Gastrocnemius medialis (tissue), 4 donors: ENCODE data around the gene OSTM1. TPM values are rescaled to one million over a fixed set of nuclear protein-coding genes. Genes with fewer than 3 reads are reported as not detected.

Source experiments
- ATAC-seq, 2 donors: fragments of 150-250 bp; one replicate each; pipeline ENCODE4 v1.9.1; 2016
- DNase-seq, 2 donors: peaks; one replicate each; pipeline ENCODE4 v3.0.0-alpha.2; 2019
- H3K27ac ChIP-seq, 4 donors: fragments of 200-600 bp; sonication (generic); 1 replicate in 1 of 4; 2 replicates in 3 of 4; pipeline ENCODE4 v1.5.1; 2016 to 2018; ENCODE audit warnings: mild to moderate bottlenecking in 2 of 4, moderate library complexity in 1 of 4
- H3K27me3 ChIP-seq, 3 donors: fragments of 200-600 bp; sonication (generic) in 2 of 3; 1 replicate in 1 of 3; 2 replicates in 2 of 3; pipeline versions ENCODE4 v1.5.1 to v1.6.0; 2016 to 2019; ENCODE audit warnings: mild to moderate bottlenecking in 1 of 3, moderate library complexity in 1 of 3
- H3K36me3 ChIP-seq, 2 donors: fragments of 200-600 bp; sonication (generic) in 1 of 2; one replicate each; pipeline ENCODE4 v1.5.1; 2017 to 2018
- H3K4me1 ChIP-seq, 2 donors: fragments of 200-600 bp; sonication (generic) in 1 of 2; one replicate each; pipeline ENCODE4 v1.5.1; 2016 to 2017; ENCODE audit warnings: mild to moderate bottlenecking in 2 of 2
- H3K4me3 ChIP-seq, 4 donors: fragments of 200-600 bp; sonication (generic) in 3 of 4; 1 replicate in 1 of 4; 2 replicates in 3 of 4; pipeline ENCODE4 v1.5.1; 2016 to 2019; ENCODE audit warnings: mild to moderate bottlenecking in 2 of 4
- H3K9me3 ChIP-seq, 3 donors: fragments of 200-600 bp; sonication (generic) in 2 of 3; 1 replicate in 1 of 3; 2 replicates in 2 of 3; pipeline ENCODE4 v1.5.1; 2016 to 2019
- POLR2A ChIP-seq, 2 donors: fragments of 450-650 bp; IDR thresholded peaks; one replicate each; pipeline ENCODE4 v1.6.1; 2017; ENCODE audit warnings: antibody characterized with exemption in 2 of 2, mild to moderate bottlenecking in 2 of 2, moderate library complexity in 2 of 2
- in situ Hi-C, 4 donors: fragments of 200-750 bp; cut with MboI; loops; one replicate each; pipeline versions ENCODE4 v1.15.0 to v1.8.0; 2017; ENCODE audit warnings: low sequenced_read_pairs in 4 of 4
- intact Hi-C: fragments of 100-400 bp; cut with DNase I; formaldehyde crosslinking; loops from one replicate; pipeline ENCODE4 v1.15.1; 2023; ENCODE audit warnings: low total_unique reads
- total RNA-seq, 4 donors: library from RNA; depleted of rRNA; stranded (reverse); fragments of >200 nt; gene quantifications; one replicate each; pipeline versions ENCODE4 v1.1.0 to v1.2.3, GENCODE V29; 2016
- TF ChIP-seq, protein P1 (sequence below), 5 experiments: fragments of 450-650 bp in 3 of 5; fragments of 200-600 bp in 2 of 5; sonication (generic) in 2 of 5; IDR thresholded peaks in 4 of 5; conservative IDR thresholded peaks in 1 of 5; 1 replicate in 4 of 5; 2 replicates in 1 of 5; pipeline ENCODE4 v1.5.1; 2016 to 2019; ENCODE audit warnings: antibody characterized with exemption in 5 of 5, mild to moderate bottlenecking in 3 of 5, moderate library complexity in 3 of 5

Gene OSTM1, protein sequence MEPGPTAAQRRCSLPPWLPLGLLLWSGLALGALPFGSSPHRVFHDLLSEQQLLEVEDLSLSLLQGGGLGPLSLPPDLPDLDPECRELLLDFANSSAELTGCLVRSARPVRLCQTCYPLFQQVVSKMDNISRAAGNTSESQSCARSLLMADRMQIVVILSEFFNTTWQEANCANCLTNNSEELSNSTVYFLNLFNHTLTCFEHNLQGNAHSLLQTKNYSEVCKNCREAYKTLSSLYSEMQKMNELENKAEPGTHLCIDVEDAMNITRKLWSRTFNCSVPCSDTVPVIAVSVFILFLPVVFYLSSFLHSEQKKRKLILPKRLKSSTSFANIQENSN
- total RNA-seq: 10 to 100 TPM; 28.3 to 64.3 (median 40.0) TPM

DNA sequence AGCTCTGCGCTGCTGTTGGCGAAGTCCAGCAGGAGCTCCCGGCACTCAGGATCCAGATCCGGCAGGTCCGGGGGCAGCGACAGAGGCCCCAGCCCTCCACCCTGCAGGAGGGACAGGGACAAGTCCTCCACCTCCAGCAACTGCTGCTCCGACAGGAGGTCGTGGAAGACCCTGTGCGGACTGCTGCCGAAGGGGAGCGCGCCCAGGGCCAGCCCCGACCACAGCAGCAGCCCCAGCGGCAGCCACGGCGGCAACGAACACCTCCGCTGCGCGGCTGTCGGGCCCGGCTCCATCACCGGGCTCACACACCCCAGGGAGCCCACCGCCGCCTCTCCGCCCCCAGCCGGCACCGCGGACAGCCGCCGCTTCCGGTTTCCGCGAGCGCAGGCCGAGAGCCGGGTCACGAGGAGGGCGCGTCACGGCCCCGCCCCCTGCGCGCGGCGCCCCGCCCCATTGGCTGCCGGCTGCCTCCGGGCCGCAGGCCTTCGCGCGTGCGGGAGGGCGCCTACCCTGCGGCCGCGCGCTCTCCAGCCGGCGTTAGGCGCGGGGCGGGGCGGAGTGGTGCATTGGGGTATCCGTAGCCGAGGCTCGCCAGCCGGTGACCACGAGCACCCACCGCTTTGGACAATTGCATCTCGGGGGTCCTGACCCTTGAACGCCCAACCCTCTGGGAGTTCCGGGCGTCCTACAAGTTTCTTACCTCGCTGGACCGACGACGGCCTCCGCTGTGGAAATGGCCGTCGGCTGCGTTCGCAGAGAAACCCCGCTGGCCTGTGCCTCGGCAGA lies at the start of gene OSTM1:
OSTM1 (minus strand) TSS at position 383 of the 786 bp plus-strand sequence; CDS start at position 293, 90 bp downstream.
- ATAC-seq (peak; percentile 97 to 98), DNase-seq (peak; percentile 73 to 85)
- no peaks in the 10 kb centered on the region for H3K36me3 ChIP-seq
- H3K9me3 ChIP-seq: no peaks in the 10 kb centered on the region
- H3K27ac ChIP-seq: peak within 1 kb of the TSS; percentile 85 to 91 (median 88)
- intact Hi-C loops: loop anchor here (1.0 to 10.0 kb wide), 3 partner anchors 116 to 1020 kb away; partner anchors contain the start of genes CEP57L1, SEC63 and SESN1
- H3K4me3 ChIP-seq: peak within 1 kb of the TSS; percentile 90 to 99 (median 94)
- peaks cover 8 to 11% of the 10 kb centered on the region in 2 donors for H3K4me1 ChIP-seq
- no peaks in the 10 kb centered on the region for H3K27me3 ChIP-seq
- in situ Hi-C loops: no loop called here
- TF ChIP-seq POLR2A (IDR thresholded peaks at IDR 0.05): peak; percentile 94 to 97
- TF ChIP-seq, protein P1, sequence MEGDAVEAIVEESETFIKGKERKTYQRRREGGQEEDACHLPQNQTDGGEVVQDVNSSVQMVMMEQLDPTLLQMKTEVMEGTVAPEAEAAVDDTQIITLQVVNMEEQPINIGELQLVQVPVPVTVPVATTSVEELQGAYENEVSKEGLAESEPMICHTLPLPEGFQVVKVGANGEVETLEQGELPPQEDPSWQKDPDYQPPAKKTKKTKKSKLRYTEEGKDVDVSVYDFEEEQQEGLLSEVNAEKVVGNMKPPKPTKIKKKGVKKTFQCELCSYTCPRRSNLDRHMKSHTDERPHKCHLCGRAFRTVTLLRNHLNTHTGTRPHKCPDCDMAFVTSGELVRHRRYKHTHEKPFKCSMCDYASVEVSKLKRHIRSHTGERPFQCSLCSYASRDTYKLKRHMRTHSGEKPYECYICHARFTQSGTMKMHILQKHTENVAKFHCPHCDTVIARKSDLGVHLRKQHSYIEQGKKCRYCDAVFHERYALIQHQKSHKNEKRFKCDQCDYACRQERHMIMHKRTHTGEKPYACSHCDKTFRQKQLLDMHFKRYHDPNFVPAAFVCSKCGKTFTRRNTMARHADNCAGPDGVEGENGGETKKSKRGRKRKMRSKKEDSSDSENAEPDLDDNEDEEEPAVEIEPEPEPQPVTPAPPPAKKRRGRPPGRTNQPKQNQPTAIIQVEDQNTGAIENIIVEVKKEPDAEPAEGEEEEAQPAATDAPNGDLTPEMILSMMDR (IDR thresholded peaks at IDR 0.05 in 4 of 5, conservative IDR thresholded peaks at IDR 0.05 in 1 of 5): peak in 2 of 5 experiments; percentile 8 to 22

DNA sequence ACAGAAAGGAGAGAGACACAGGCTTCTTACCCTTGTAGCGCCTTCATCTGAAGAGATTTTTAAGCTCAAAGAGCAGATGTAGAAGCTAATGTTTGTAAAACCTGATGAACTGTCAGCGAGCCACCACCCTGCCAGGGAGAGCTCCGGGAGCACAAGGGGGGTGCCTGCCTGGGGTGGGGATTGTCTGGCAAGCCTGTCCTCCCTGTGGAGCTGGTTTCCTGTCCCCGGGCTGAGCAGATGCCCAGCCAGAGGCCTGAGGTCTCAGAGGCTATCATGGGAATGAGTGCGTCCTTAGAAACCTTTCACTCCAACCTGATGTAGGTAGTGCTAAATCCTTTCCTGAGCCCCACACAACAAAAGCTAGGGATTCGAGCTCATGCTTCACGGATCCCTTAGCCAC lies 49.4 kb upstream of the OSTM1 start:
- no peak overlapping the region for H3K4me3 ChIP-seq
- H3K27ac ChIP-seq: no peak overlapping the region
- intact Hi-C loops (no loop called here), in situ Hi-C loops (loop anchor here in 2 of 4 donors (25.0 kb wide), 1 partner anchor 363 kb away; no protein-coding TSS in a partner anchor)
- no peaks in the 10 kb centered on the region for H3K9me3 ChIP-seq
- TF ChIP-seq, protein P1 (IDR thresholded peaks at IDR 0.05 in 4 of 5, conservative IDR thresholded peaks at IDR 0.05 in 1 of 5): no peak
- TF ChIP-seq POLR2A (IDR thresholded peaks at IDR 0.05): no peak
- H3K4me1 ChIP-seq: peaks cover 6% of the 10 kb centered on the region in 2 donors
- ATAC-seq (no peak), DNase-seq (no peak)
- no peaks in the 10 kb centered on the region for H3K36me3 ChIP-seq
- H3K27me3 ChIP-seq: peaks cover 40 to 72% (median 68%) of the 10 kb centered on the region in 3 donors

DNA sequence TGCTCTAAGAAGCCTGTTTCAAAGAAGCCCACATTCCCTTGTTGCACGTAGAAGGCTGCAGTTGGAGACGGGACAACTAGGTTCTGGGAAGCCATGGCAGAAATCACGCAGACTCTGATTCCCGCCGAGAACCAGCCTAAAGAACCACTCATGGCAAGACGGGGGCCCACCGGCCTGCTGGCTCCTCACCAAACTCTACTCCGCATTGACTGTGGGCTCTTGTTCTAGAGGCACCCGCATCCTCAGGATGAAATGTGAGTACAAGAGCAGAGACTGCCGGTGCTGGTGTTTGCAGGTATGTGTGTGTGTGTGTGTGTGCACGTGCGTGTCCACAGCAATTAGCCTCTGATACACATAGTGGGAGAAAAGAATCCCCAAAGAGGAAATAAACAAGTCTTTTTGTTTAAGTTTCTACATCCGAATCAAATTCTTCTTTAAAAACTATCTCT lies 49.0 kb upstream of the OSTM1 start:
- in situ Hi-C loops (loop anchor here in 2 of 4 donors (25.0 kb wide), 1 partner anchor 364 kb away; no protein-coding TSS in a partner anchor), intact Hi-C loops (no loop called here)
- no peak for DNase-seq
- ATAC-seq: no peak
- Histone ChIP-seq H3K4me3 (no peak overlapping the region), H3K9me3 (no peaks in the 10 kb centered on the region), H3K36me3 (no peaks in the 10 kb centered on the region), H3K27me3 (peaks cover 44 to 76% (median 72%) of the 10 kb centered on the region in 3 donors), H3K27ac (no peak overlapping the region), H3K4me1 (peaks cover 10% of the 10 kb centered on the region in 2 donors)
- no peak for TF ChIP-seq POLR2A (IDR thresholded peaks at IDR 0.05)
- TF ChIP-seq, protein P1 (IDR thresholded peaks at IDR 0.05 in 4 of 5, conservative IDR thresholded peaks at IDR 0.05 in 1 of 5): no peak

DNA sequence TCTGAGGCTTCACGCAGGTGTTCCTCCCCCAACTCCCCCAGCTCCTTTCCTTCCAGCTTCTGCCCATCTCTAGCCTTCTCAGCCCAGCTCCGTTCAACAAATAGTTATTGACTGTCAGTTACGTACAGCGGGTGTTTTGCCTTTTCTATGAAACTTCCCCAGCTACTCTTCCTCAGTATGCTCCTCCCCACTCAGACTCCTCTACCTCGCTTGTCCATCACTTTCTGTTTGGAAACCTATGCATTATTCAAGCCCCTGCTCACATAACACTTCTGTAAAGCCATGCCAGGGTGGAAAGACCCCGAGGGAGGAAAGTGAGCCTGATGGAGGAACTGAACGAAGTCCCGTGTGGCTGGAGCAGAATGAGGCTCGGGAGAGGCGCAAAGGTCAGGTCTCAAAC lies 47.1 kb upstream of the OSTM1 start:
- H3K36me3 ChIP-seq: no peaks in the 10 kb centered on the region
- in situ Hi-C loops: loop anchor here in 2 of 4 donors (25.0 kb wide), 1 partner anchor 366 kb away; no protein-coding TSS in a partner anchor
- DNase-seq (no peak), ATAC-seq (no peak)
- no peaks in the 10 kb centered on the region for H3K9me3 ChIP-seq
- peaks cover 60 to 93% (median 87%) of the 10 kb centered on the region in 3 donors for H3K27me3 ChIP-seq
- intact Hi-C loops: no loop called here
- no peak overlapping the region for H3K4me3 ChIP-seq
- TF ChIP-seq POLR2A (IDR thresholded peaks at IDR 0.05): no peak
- TF ChIP-seq, protein P1 (IDR thresholded peaks at IDR 0.05 in 4 of 5, conservative IDR thresholded peaks at IDR 0.05 in 1 of 5): no peak
- H3K27ac ChIP-seq: no peak overlapping the region
- H3K4me1 ChIP-seq: peaks cover 18 to 21% of the 10 kb centered on the region in 2 donors
